Neuronal stem cell (in vitro differentiated cells): ENCODE measurements around the gene ZNF722. TPM values are rescaled to one million over a fixed set of nuclear protein-coding genes. Genes with fewer than 3 reads are reported as not detected.

Experiments used
- small RNA-seq: library from polyadenylated mRNA; stranded (forward); fragments of <200 nt; extraction: miRNeasy Mini kit (QIAGEN cat#:217004); gene quantifications from one replicate; pipeline ENCODE3, GENCODE V24; 2013; ENCODE audit not compliant: insufficient read depth

The ZNF722 gene

Small RNA genes within 50 kb of the gene (small RNA-seq; reads per million reads assigned to genes)
- not detected for gene AC092634.1
- not detected for gene AC092634.7
- not detected for gene VN1R36P
